Prostate gland (tissue), 2 donors: ENCODE results near the gene MB21D2. TPM values are rescaled to one million over a fixed set of nuclear protein-coding genes. Genes with fewer than 3 reads are reported as not detected.

ENCODE experiments used
- DNase-seq: peaks from one replicate; pipeline ENCODE4 v3.0.0-alpha.2; 2019; ENCODE audit warnings: low spot score
- H3K27ac ChIP-seq, 2 donors: fragments of 200-600 bp; sonication (generic); 2 replicates each; pipeline ENCODE4 v1.5.1; 2017 to 2019
- H3K27me3 ChIP-seq: fragments of 200-600 bp; sonication (generic); replicated peaks from 2 replicates; pipeline ENCODE4 v1.5.1; 2019; ENCODE audit not compliant: insufficient read depth
- H3K36me3 ChIP-seq, 2 donors: fragments of 200-600 bp; sonication (generic); 1 replicate in 1 of 2; 2 replicates in 1 of 2; pipeline versions ENCODE4 v1.5.1 to v1.8.1; 2017 to 2019
- H3K4me1 ChIP-seq: fragments of 200-600 bp; sonication (generic); replicated peaks from 2 replicates; pipeline ENCODE4 v1.5.1; 2019
- H3K4me3 ChIP-seq, 2 donors: fragments of 200-600 bp; sonication (generic); 2 replicates each; pipeline ENCODE4 v1.5.1; 2017 to 2019
- H3K9me3 ChIP-seq: fragments of 200-600 bp; sonication (generic); 2 replicates; pipeline ENCODE4 v1.5.1; 2017
- POLR2A ChIP-seq: fragments of 450-650 bp; IDR thresholded peaks from one replicate; pipeline ENCODE4 v1.6.1; 2016; ENCODE audit warnings: antibody characterized with exemption, mild to moderate bottlenecking
- POLR2AphosphoS5 ChIP-seq: sonication (generic); formaldehyde crosslinking; IDR thresholded peaks from one replicate; pipeline ENCODE4 v1.6.1; 2017; ENCODE audit warnings: antibody characterized with exemption
- WGBS: methylation state at CpG from one replicate; pipeline ENCODE4 v1.1.5; 2018; 5-methylcytosine and 5-hydroxymethylcytosine counted together
- intact Hi-C: fragments of 100-400 bp; cut with DNase I; formaldehyde crosslinking; loops from one replicate; pipeline ENCODE4 v1.14.2; 2022
- total RNA-seq, 2 donors: library from RNA; depleted of rRNA; stranded (reverse); fragments of >200 nt; gene quantifications; one replicate each; pipeline ENCODE4 v1.1.0, GENCODE V29; 2016
- TF ChIP-seq, protein P1 (sequence below), 4 experiments: fragments of 200-600 bp in 2 of 4; fragments of 450-650 bp in 2 of 4; sonication (generic) in 2 of 4; IDR thresholded peaks; 1 replicate in 3 of 4; 2 replicates in 1 of 4; pipeline ENCODE4 v1.5.1; 2016 to 2019; ENCODE audit warnings: antibody characterized with exemption in 4 of 4, mild to moderate bottlenecking in 2 of 4, moderate library complexity in 2 of 4

Gene MB21D2
- total RNA-seq, 2 donors from 2014 or later: 1.8 to 20.4 TPM

DNA sequence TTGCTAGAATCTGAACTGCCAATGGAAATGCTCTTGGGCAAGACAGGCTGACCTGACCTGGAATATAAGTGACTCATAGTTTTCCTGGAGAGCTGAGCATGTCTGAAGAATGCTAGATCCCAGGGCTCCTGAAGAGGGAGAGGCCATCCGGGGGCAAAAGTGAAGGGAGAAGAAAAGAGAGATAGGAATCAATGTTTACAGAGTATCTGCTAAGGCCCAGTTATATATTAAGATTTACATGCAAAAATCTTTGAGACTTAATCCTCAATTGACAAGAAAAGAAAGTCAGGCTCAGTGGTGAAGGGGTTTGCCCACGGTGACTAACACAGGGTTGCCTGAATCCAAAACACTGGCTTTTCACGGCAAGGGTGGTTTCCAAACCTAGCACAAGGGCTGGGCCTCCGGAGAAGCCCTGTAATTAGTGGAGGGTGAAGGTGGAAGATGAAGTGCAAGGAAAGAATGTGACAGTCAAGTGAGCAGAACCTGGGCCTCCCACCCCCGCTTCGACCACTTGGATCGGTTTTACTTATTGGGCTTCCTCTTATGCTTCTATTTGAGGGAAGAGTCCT is 98.6 kb downstream of the MB21D2 start:
- DNase-seq: no peak
- TF ChIP-seq POLR2A (no peak), POLR2AphosphoS5 (no peak)
- TF ChIP-seq, protein P1, sequence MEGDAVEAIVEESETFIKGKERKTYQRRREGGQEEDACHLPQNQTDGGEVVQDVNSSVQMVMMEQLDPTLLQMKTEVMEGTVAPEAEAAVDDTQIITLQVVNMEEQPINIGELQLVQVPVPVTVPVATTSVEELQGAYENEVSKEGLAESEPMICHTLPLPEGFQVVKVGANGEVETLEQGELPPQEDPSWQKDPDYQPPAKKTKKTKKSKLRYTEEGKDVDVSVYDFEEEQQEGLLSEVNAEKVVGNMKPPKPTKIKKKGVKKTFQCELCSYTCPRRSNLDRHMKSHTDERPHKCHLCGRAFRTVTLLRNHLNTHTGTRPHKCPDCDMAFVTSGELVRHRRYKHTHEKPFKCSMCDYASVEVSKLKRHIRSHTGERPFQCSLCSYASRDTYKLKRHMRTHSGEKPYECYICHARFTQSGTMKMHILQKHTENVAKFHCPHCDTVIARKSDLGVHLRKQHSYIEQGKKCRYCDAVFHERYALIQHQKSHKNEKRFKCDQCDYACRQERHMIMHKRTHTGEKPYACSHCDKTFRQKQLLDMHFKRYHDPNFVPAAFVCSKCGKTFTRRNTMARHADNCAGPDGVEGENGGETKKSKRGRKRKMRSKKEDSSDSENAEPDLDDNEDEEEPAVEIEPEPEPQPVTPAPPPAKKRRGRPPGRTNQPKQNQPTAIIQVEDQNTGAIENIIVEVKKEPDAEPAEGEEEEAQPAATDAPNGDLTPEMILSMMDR (IDR thresholded peaks at IDR 0.05): no peak
- WGBS: 79% methylated on average over 7 of the region's 7 CpGs
- no peaks in the 10 kb centered on the region for H3K36me3 ChIP-seq
- H3K9me3 ChIP-seq: no peaks in the 10 kb centered on the region
- H3K27me3 ChIP-seq: no peaks in the 10 kb centered on the region
- H3K4me1 ChIP-seq: no peaks in the 10 kb centered on the region
- no peak overlapping the region for H3K4me3 ChIP-seq
- H3K27ac ChIP-seq: no peak overlapping the region
- intact Hi-C loops: loop anchor here (5.0 to 10.0 kb wide), 3 partner anchors 98 to 753 kb away; partner anchors contain the start of gene MB21D2

DNA sequence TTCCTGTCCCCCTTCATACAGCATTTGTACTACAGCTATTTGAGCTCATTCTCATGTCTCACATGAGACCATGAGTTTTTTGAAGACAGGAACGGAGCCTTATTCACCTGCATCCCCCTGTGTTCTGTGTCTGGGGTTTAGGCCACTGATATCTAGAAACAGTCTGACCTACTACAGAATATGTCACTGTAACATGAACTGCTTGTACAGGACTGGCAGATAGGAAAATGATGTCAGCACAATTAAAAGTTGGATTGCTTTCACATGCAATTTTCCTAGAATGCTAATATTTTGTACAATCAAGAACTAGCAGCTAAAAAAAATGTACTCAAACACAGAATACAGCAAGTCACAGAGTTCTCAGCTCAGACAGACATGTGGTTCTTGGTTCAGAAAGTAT is 99.5 kb downstream of the MB21D2 start:
- H3K4me3 ChIP-seq: no peak overlapping the region
- no peaks in the 10 kb centered on the region for H3K4me1 ChIP-seq
- no peaks in the 10 kb centered on the region for H3K27me3 ChIP-seq
- H3K9me3 ChIP-seq: no peaks in the 10 kb centered on the region
- TF ChIP-seq POLR2AphosphoS5 (no peak), POLR2A (no peak)
- TF ChIP-seq, protein P1 (IDR thresholded peaks at IDR 0.05): no peak
- no peak overlapping the region for H3K27ac ChIP-seq
- DNase-seq: no peak
- intact Hi-C loops: loop anchor here (5.0 to 10.0 kb wide), 3 partner anchors 99 to 754 kb away; partner anchors contain the start of gene MB21D2
- WGBS: 82% methylated on average over 1 of the region's 1 CpG
- H3K36me3 ChIP-seq: no peaks in the 10 kb centered on the region

DNA sequence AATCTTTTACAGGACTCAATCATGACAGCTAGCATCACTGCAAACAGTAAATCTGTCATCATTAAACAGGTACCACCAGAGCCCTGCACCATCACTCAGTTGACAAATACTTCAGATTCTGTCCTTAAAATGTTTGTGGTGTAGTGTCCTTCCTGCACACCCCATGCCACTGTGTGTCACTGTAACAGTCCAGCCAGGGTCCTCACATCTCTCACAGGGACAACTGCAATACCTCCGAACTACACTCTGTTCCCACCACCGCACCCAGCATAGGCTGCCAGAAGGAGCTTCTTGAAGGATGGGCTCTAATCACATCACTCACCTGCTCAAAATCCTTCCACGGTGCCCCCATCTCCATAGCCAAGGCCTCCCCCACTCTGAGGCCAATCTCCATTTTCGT is 100.2 kb downstream of the MB21D2 start:
- no peak overlapping the region for H3K4me3 ChIP-seq
- H3K27ac ChIP-seq: no peak overlapping the region
- H3K36me3 ChIP-seq: no peaks in the 10 kb centered on the region
- no peaks in the 10 kb centered on the region for H3K27me3 ChIP-seq
- TF ChIP-seq, protein P1 (IDR thresholded peaks at IDR 0.05): no peak
- no peak for TF ChIP-seq POLR2A
- no peak for TF ChIP-seq POLR2AphosphoS5
- H3K4me1 ChIP-seq: no peaks in the 10 kb centered on the region
- 92% methylated on average over 4 of the region's 4 CpGs for WGBS
- DNase-seq: no peak
- intact Hi-C loops: loop anchor here (5.0 to 10.0 kb wide), 3 partner anchors 100 to 755 kb away; partner anchors contain the start of gene MB21D2
- H3K9me3 ChIP-seq: no peaks in the 10 kb centered on the region

DNA sequence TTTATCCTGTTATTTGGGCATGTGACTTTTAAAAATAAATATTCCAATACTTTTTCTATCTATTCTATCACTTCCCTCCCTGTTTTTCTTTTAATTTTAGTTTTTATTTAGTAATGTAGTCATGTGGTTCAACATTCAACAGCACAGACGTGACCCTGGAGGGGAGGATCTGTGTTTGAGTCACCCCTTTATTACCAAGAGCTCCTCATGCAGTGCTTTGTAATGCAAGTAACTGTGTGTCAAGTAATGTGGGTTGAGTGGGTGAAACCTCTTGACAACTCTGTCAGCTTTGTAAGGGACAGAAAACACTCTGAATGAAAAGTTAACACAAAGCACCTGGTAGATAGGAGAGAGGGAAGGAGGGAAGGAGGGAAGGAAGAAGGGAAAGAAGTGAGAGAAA is 100.6 kb downstream of the MB21D2 start:
- intact Hi-C loops: loop anchor here (5.0 to 10.0 kb wide), 3 partner anchors 100 to 755 kb away; partner anchors contain the start of gene MB21D2
- WGBS: 73% methylated on average over 1 of the region's 1 CpG
- no peak for DNase-seq

More for the DNA sequence above, 100.6 kb downstream of the MB21D2 start:
- TF ChIP-seq POLR2A (no peak), POLR2AphosphoS5 (no peak)
- TF ChIP-seq, protein P1 (IDR thresholded peaks at IDR 0.05): no peak
- Histone ChIP-seq H3K27me3 (no peaks in the 10 kb centered on the region), H3K36me3 (no peaks in the 10 kb centered on the region), H3K4me1 (no peaks in the 10 kb centered on the region), H3K27ac (no peak overlapping the region), H3K9me3 (no peaks in the 10 kb centered on the region), H3K4me3 (no peak overlapping the region)
